ENCODE data around the gene TRIM65. TPM values are rescaled to one million over a fixed set of nuclear protein-coding genes. Genes with fewer than 3 reads are reported as not detected.
"Not testable (repeated sequence)": the region's sequence is repeated elsewhere in the genome, so short reads cannot be mapped to it uniquely, and the experiment has no call there.

The TRIM65 gene
- total RNA-seq, 2 donors from 2014 or later = 12.5 to 21.0 TPM

- 84 to 93% methylated on average over 2 to 6 of the region's 6 CpGs for WGBS, 2 donors
Observed at GRCh38 chr17:75889454-75889853, 7.3 kb downstream of the TRIM65 start.

GRCh38 chr17:75888484-75888883, 8.3 kb downstream of the TRIM65 start:
- H3K36me3 ChIP-seq (replicated peaks in 1 of 2; ENCODE audit: insufficient read depth in 1 of 2, low read depth in 2 of 2) = peaks cover 0 to 3% of the 10 kb centered on the region in 2 donors

More at GRCh38 chr17:75889454-75889853, 7.3 kb downstream of the TRIM65 start:
- Histone ChIP-seq H3K4me1 (peaks cover 5% of the 10 kb centered on the region), H3K4me3 (no peak overlapping the region), H3K27ac (no peak overlapping the region), H3K9me3 (no peaks in the 10 kb centered on the region), H3K27me3 (no peaks in the 10 kb centered on the region), H3K36me3 (replicated peaks in 1 of 2; ENCODE audit: insufficient read depth in 1 of 2, low read depth in 2 of 2) (peaks cover 0 to 3% of the 10 kb centered on the region in 2 donors)
- TF ChIP-seq POLR2A (IDR thresholded peaks at IDR 0.05) (no peak), CTCF (IDR thresholded peaks at IDR 0.05) (no peak)
- intact Hi-C loops (cut with DNase I) = no loop called here
- DNase-seq = no peak
- ATAC-seq = no peak

GRCh38 chr17:75885860-75886259, 10.9 kb downstream of the TRIM65 start:
- H3K4me1 ChIP-seq; intact Hi-C loops (cut with DNase I); H3K36me3 ChIP-seq (replicated peaks in 1 of 2; ENCODE audit: insufficient read depth in 1 of 2, low read depth in 2 of 2); H3K27me3 ChIP-seq; H3K4me3 ChIP-seq; DNase-seq; H3K27ac ChIP-seq; ATAC-seq; H3K9me3 ChIP-seq: not testable (repeated sequence)
- 81 to 90% methylated on average over 9 of the region's 9 CpGs for WGBS, 2 donors

More at GRCh38 chr17:75888484-75888883, 8.3 kb downstream of the TRIM65 start:
- WGBS, 2 donors = 87 to 94% methylated on average over 6 of the region's 6 CpGs
- no peak overlapping the region for H3K4me3 ChIP-seq
- H3K27ac ChIP-seq = no peak overlapping the region
- intact Hi-C loops (cut with DNase I) = no loop called here
- no peak for TF ChIP-seq POLR2A (IDR thresholded peaks at IDR 0.05)
- TF ChIP-seq CTCF (IDR thresholded peaks at IDR 0.05) = no peak
- H3K27me3 ChIP-seq = no peaks in the 10 kb centered on the region
- DNase-seq = no peak
- H3K4me1 ChIP-seq = no peaks in the 10 kb centered on the region
- peak; percentile 11 for ATAC-seq
- H3K9me3 ChIP-seq = no peaks in the 10 kb centered on the region

- WGBS, 2 donors = 70 to 74% methylated on average over 8 of the region's 8 CpGs
- TF ChIP-seq POLR2A (IDR thresholded peaks at IDR 0.05) = no peak
- H3K27ac ChIP-seq = no peak overlapping the region
- H3K27me3 ChIP-seq = no peaks in the 10 kb centered on the region
- no peak for ATAC-seq
- intact Hi-C loops (cut with DNase I) = no loop called here
- H3K36me3 ChIP-seq (replicated peaks in 1 of 2; ENCODE audit: insufficient read depth in 1 of 2, low read depth in 2 of 2) = peaks cover 0 to 2% of the 10 kb centered on the region in 2 donors
- no peaks in the 10 kb centered on the region for H3K4me1 ChIP-seq
- H3K4me3 ChIP-seq = no peak overlapping the region
- DNase-seq = no peak
- no peaks in the 10 kb centered on the region for H3K9me3 ChIP-seq
Observed at GRCh38 chr17:75885431-75885830, 11.3 kb downstream of the TRIM65 start.

GRCh38 chr17:75881678-75882454, 14.9 kb downstream of the TRIM65 start:
- no peak for DNase-seq
- H3K4me1 ChIP-seq = peaks cover 20% of the 10 kb centered on the region
- H3K4me3 ChIP-seq = no peak overlapping the region
- TF ChIP-seq CTCF (IDR thresholded peaks at IDR 0.05) = no peak
- TF ChIP-seq POLR2A (IDR thresholded peaks at IDR 0.05) = no peak
- intact Hi-C loops (cut with DNase I) = no loop called here
- H3K36me3 ChIP-seq (replicated peaks in 1 of 2; ENCODE audit: insufficient read depth in 1 of 2, low read depth in 2 of 2) = no peaks in the 10 kb centered on the region
- no peaks in the 10 kb centered on the region for H3K27me3 ChIP-seq
- H3K27ac ChIP-seq = no peak overlapping the region
- no peak for ATAC-seq
- H3K9me3 ChIP-seq = no peaks in the 10 kb centered on the region
- 89 to 94% methylated on average over 13 to 15 of the region's 15 CpGs for WGBS, 2 donors

GRCh38 chr17:75880266-75880665, 16.5 kb downstream of the TRIM65 start:
- intact Hi-C loops (cut with DNase I) = no loop called here
- WGBS, 2 donors = 75 to 84% methylated on average over 7 of the region's 7 CpGs
- ATAC-seq (no peak), DNase-seq (no peak)
- H3K27ac ChIP-seq = no peak overlapping the region
- H3K27me3 ChIP-seq = no peaks in the 10 kb centered on the region
- no peak overlapping the region for H3K4me3 ChIP-seq
- TF ChIP-seq POLR2A (IDR thresholded peaks at IDR 0.05) (no peak), CTCF (IDR thresholded peaks at IDR 0.05) (no peak)
- peaks cover 36% of the 10 kb centered on the region for H3K4me1 ChIP-seq
- no peaks in the 10 kb centered on the region for H3K36me3 ChIP-seq (replicated peaks in 1 of 2; ENCODE audit: insufficient read depth in 1 of 2, low read depth in 2 of 2)
- H3K9me3 ChIP-seq = no peaks in the 10 kb centered on the region
